ENCODE measurements around the gene ATP6V1C2.

The ATP6V1C2 gene, protein sequence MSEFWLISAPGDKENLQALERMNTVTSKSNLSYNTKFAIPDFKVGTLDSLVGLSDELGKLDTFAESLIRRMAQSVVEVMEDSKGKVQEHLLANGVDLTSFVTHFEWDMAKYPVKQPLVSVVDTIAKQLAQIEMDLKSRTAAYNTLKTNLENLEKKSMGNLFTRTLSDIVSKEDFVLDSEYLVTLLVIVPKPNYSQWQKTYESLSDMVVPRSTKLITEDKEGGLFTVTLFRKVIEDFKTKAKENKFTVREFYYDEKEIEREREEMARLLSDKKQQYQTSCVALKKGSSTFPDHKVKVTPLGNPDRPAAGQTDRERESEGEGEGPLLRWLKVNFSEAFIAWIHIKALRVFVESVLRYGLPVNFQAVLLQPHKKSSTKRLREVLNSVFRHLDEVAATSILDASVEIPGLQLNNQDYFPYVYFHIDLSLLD

DNA sequence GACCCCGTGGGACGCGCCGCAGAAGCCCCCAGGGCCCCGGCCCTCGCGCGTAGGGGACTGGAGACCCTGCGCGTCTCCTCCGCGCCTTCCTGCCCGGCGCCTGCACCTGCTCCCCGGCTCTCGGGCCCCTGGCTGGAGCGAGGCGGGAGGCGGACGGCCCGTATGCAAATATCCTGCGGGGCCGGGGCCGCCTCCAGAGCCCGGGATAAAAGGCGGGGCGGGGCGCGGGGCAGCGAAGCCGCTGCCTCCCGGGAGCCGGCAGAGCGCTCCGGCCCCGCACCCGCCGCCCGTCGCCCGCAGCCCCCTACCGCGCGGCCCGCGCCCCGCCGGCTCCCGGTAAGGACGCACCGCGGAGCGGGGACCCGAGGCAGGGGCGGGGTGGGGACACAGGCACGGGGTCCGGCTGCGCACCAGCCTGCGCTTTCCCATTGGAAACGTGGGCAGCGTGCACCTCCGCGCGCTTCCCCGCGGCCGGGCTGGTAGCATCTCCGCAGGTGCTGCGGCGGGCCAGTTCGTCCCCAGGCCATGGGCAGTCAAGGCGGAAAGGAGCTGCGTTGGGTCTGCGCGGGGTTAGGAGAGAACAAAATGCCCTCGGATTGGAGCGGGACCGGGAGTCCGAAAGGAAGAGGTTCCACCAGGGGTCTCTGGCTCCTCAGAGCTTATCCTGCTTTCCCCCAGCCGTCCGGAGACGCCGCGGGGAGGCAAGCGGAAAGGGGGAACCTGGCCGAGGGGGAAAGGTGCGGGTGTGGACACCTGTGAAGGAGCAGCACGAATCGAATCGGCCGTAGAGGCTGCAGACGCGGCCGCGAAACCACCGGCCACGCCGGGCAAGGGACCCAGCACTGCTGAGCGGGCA is at the start of gene ATP6V1C2:
Gene ATP6V1C2 (plus strand): TSS at position 235 of the 856 bp plus-strand sequence. CDS start 1,220 bp downstream, outside the sequence.
- DNase-seq (ENCODE audit: low spot score), result peak; percentile 65

DNA sequence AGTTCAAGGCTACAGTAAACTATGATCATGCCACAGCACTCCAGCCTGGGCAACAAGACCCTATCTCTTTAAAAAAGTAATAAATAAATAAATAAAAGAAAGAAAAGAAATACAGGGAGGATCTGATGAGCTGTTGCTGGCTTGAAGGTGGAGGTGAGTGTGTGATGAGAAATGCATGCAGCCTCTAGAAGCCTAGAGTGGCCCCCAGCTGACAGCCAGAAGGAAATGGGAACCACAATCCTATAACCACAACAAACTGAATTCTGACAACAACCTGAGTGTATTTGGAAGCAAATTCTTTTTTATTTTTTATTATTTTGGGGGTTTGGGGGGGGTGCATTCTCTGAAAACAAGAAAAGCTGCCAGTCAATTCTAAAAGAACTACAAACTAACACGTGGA is 46.3 kb upstream of the ATP6V1C2 start:
- DNase-seq (ENCODE audit: low spot score), result no peak

GRCh38 chr2:10678225-10678624 is 43.2 kb upstream of the ATP6V1C2 start:
- DNase-seq (ENCODE audit: low spot score), result no peak

DNA sequence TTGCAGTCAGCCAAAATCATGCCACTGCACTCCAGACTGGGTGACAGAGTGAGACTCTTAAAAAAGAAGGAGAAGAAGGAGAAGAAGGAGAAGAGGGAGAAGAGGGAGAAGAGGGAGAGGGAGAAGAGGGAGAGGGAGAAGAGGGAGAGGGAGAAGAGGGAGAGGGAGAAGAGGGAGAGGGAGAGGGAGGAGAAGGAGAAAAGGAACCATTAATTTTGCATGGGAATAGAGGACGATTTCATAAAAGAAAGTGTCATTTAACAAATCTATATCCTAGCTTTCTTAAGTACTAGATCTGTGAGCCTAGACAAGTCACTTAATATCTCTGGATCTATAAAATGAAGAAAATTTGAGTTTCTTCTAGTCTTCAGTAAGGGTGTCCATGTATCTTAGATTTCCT is 41.2 kb upstream of the ATP6V1C2 start:
- DNase-seq (ENCODE audit: low spot score), result no peak

GRCh38 chr2:10680957-10681356 is 40.5 kb upstream of the ATP6V1C2 start:
- DNase-seq (ENCODE audit: low spot score), result no peak

- no peak for DNase-seq (ENCODE audit: low spot score)
These were observed 35.2 kb upstream of the ATP6V1C2 start for GRCh38 chr2:10686176-10686730.

GRCh38 chr2:10688921-10689807 is 32.3 kb upstream of the ATP6V1C2 start:
- DNase-seq (ENCODE audit: low spot score), result no peak

GRCh38 chr2:10691521-10691920 is 29.9 kb upstream of the ATP6V1C2 start:
- DNase-seq (ENCODE audit: low spot score), result no peak

DNA sequence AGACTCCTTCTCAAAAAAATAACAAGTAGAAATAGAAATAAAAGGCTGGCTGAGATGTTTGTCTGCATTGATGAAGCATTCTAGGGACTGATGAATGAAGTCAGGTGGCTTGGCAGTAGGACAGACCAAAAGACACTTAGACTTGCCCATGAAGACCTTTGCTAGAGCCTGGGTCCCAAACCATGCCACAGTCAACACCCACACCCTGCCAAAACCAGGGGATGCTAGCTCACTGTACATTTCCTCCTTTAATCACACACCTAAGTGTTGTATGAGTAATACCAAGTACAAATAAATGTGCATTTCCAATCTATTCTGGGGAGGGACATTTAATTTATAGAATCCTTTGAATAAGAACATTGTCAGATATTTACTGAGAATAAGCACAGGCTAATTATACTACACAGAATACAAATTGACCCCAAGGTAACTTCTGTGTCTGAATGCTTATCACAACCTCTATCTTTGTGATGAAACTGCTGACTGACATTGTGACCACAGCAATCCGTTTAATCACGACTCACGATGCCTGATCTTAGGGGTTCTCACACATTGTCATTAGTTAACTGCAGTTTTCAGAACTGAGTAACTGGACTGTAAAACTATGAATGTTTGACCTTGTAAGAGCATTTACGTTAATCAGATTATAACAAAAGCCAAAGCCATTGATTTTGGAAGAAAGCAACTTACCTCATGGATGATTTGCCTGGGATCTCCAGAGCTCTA is 21.2 kb upstream of the ATP6V1C2 start:
- no peak for DNase-seq (ENCODE audit: low spot score)

DNA sequence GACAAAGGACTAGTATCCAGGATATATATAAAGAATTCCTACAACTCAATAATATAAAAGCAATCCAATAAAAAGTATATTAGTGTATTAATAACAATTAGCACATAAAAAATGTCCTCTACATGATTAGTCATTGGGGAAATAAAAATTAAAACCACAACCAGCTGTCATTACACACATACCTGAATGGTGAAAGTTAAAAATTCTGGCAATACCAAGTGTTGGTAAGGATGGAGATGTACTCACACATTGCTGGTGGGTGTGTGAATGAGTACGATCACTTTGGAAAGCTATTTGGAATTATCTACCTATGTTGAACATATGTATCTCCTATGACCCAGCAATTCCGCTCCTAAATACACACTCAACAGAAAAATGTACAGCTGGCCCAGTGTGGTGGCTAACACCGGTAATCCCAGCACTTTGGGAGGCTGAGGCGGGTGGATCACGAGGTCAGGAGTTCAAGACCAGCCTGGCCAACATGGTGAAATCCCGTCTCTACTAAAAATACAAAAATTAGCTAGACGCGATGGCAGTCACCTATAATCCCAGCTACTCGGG is 17.3 kb upstream of the ATP6V1C2 start:
- DNase-seq (ENCODE audit: low spot score), result no peak

- no peak for DNase-seq (ENCODE audit: low spot score)
These were observed 15.4 kb upstream of the ATP6V1C2 start for GRCh38 chr2:10706033-10706432.

- no peak for DNase-seq (ENCODE audit: low spot score)
These were observed 13.6 kb upstream of the ATP6V1C2 start for GRCh38 chr2:10707831-10708230.

DNA sequence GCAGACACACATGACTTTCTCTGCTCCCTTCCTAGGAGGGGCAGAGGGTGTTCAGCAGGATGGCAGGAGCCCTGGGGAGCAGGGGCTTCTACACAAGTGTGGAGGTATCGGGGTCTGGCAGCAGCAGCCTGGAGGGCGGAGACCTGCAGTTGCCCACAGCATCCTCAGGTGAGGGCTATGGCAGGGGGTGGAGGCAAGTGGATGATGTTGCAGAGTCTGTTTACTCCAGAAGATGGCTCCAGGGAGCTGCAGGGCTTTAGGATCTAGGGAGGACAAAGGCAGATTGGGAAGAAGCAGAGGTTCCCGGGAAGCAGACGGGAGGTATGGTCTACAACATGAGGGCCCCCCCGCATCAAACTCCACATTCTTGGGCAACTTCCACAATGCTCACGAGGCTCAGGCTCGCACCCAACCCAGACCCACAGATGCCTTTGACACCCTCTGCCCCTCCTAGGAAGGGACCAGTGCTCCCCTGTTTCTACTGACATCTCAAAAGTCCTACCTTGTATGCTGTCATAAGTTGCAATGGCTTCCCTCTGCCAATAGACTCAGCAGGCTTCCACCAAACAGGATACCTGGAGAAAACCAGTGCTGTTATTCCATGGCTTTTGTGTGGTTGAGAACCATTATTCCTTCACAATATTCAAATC is 12.0 kb upstream of the ATP6V1C2 start:
- peak; percentile 24 for DNase-seq (ENCODE audit: low spot score)

GRCh38 chr2:10712185-10712809 is 9.1 kb upstream of the ATP6V1C2 start:
- DNase-seq (ENCODE audit: low spot score), result no peak

DNA sequence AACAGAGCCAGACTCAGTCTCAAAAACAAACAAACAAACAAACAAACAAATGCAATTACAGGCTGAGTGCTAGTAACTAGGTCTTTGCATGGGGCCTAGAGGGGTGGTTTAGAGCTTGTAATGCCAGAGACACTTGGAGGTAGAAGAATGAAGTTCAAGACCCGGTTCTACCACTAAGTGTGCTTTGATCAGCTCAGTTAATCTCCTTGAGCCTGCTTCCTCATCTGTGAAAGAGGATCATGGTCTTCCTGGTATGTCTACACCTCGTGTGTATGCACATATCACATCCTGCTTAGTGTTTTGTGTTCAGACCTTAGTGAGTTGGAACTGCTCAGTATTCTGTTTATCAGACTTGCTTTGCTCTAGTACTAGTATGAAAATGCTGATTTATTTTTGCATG is 4.8 kb upstream of the ATP6V1C2 start:
- DNase-seq (ENCODE audit: low spot score), result no peak

DNA sequence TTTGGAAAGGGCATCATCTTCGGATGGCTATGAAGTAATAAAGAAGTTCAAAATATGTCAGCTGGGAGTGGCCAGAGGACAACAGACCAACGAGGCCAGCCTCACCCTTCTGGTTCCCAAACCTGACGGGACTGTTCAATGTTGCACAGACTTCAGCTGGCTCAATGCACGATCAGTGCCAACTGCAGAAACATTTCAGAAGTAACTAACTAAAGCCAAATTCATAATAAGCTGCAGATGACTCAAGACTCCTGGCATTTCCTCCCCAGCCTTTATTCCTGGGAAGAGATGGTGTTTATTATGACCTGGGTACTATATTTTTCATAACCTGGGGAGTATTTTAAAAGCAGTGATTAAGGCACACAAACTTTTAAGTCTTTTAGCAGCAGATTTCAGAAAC is 3.8 kb upstream of the ATP6V1C2 start:
- DNase-seq (ENCODE audit: low spot score), result no peak

DNA sequence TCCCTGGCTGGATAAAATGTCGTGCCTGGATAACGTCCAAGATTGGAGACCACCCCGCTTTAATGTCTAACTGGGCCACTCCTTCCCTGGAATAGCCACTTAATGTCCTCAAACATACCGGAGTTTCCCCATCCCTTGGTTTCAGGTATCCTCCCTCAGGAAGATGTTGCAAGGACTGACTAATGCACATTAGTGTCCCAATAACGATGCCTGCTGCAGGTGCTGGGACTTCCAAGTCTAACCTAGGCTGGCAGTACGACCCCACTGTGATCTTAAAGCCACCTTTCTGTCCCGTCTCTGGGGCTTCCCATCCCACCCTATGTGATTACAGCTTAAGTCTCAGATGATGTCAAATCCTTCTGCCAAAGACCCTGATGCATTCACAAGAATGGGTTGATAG is 1.1 kb upstream of the ATP6V1C2 start:
- DNase-seq (ENCODE audit: low spot score), result no peak

- DNase-seq (ENCODE audit: low spot score), result no peak
These were observed 459 bp upstream of the ATP6V1C2 start for GRCh38 chr2:10720947-10721395.

- no peak for DNase-seq (ENCODE audit: low spot score)
These were observed 909 bp downstream of the ATP6V1C2 start for GRCh38 chr2:10722252-10722825.

Data from LoVo (cell line).